Endothelial cell of umbilical vein (primary cell): Measurements from ENCODE around the gene APOBEC3F. TPM values are rescaled to one million over a fixed set of nuclear protein-coding genes. Genes with fewer than 3 reads are reported as not detected.
"Not testable (repeated sequence)": the region's sequence is repeated elsewhere in the genome, so short reads cannot be mapped to it uniquely, and the experiment has no call there.

Experiments used
- BruUV-seq: library from RNA; stranded (reverse); fragments of 400-500 nt; replicated peaks from 2 replicates; lab custom pipeline; 2021; lab: Mats Ljungman, UMichigan
- CTCF ChIA-PET: fragments of 300-600, 350-600 bp; sonication (Branson Sonifier 250); formaldehyde crosslinking; loops from one replicate; lab custom pipeline; 2021; ENCODE audit warnings: antibody characterized with exemption, inconsistent platforms; lab: Charles Lee
- POLR2A ChIA-PET: fragments of 300-600, 350-600 bp; sonication (Branson Sonifier 250); formaldehyde crosslinking; loops from one replicate; lab custom pipeline; 2021; ENCODE audit warnings: antibody characterized with exemption, inconsistent platforms; lab: Charles Lee
- DNase-seq: peaks from one replicate; pipeline ENCODE4 v3.0.0-alpha.2; 2011; ENCODE audit warnings: low read depth, low spot score
- FAIRE-seq: peaks from 2 replicates; lab custom pipeline; 2011; peaks lifted over from hg19 to GRCh38; lab: Jason Lieb, UNC
- H2AFZ ChIP-seq: 2 replicates; pipeline ENCODE4 v1.6.0; 2012; ENCODE audit warnings: low read depth, low read length, control low read depth, inconsistent platforms
- H3K27ac ChIP-seq: 2 replicates; pipeline ENCODE4 v1.5.1; 2011; ENCODE audit warnings: low read depth, mild to moderate bottlenecking, control low read depth, low read length, moderate library complexity; ENCODE audit not compliant: insufficient read depth
- H3K27me3 ChIP-seq, 2 experiments: 2 replicates each; pipeline versions ENCODE4 v1.6.0 to v1.6.1; 2011; ENCODE audit warnings: low read length in 2 of 2, mixed read lengths in 1 of 2; ENCODE audit not compliant: control insufficient read depth in 2 of 2, insufficient read depth in 2 of 2
- H3K36me3 ChIP-seq, 2 experiments: 2 replicates in 1 of 2; 3 replicates in 1 of 2; pipeline ENCODE4 v1.5.1; 2011; ENCODE audit warnings: low read length in 2 of 2, mild to moderate bottlenecking in 1 of 2, moderate library complexity in 1 of 2; ENCODE audit not compliant: control insufficient read depth in 2 of 2, insufficient read depth in 2 of 2; ENCODE audit errors: extremely low read depth in 1 of 2
- H3K4me1 ChIP-seq: 3 replicates; pipeline ENCODE4 v1.5.1; 2011; ENCODE audit warnings: mild to moderate bottlenecking, low read length; ENCODE audit not compliant: control insufficient read depth, insufficient read depth; ENCODE audit errors: extremely low read depth
- H3K4me2 ChIP-seq: 2 replicates; pipeline ENCODE4 v1.6.1; 2011; ENCODE audit warnings: low read length, control low read depth, mixed read lengths; ENCODE audit not compliant: insufficient read depth
- H3K4me3 ChIP-seq, 3 experiments: fragments of 200-600 bp in 1 of 3; sonication (generic), shearing (Covaris generic) in 1 of 3; replicated peaks in 1 of 3; 2 replicates each; pipeline ENCODE4 v1.5.1; 2011 to 2016; ENCODE audit warnings: control low read depth in 3 of 3, low read length in 3 of 3, mild to moderate bottlenecking in 2 of 3, inconsistent platforms in 1 of 3, low read depth in 1 of 3, moderate library complexity in 1 of 3; ENCODE audit not compliant: insufficient read depth in 1 of 3
- H3K79me2 ChIP-seq: 2 replicates; pipeline ENCODE4 v1.6.0; 2012; ENCODE audit warnings: low read length, inconsistent platforms; ENCODE audit not compliant: control insufficient read depth, insufficient read depth
- H3K9ac ChIP-seq: replicated peaks from 2 replicates; pipeline ENCODE3; 2011; ENCODE audit warnings: low read length, control low read depth; ENCODE audit not compliant: insufficient read depth; ENCODE audit errors: extremely low read depth
- H3K9me1 ChIP-seq: replicated peaks from 3 replicates; pipeline ENCODE4 v1.6.0; 2011; ENCODE audit warnings: mild to moderate bottlenecking, low read length; ENCODE audit not compliant: control insufficient read depth, insufficient read depth; ENCODE audit errors: extremely low read depth
- H3K9me3 ChIP-seq: replicated peaks from 2 replicates; pipeline ENCODE4 v1.5.1; 2012; ENCODE audit warnings: low read length, inconsistent platforms; ENCODE audit not compliant: control insufficient read depth, insufficient read depth
- H4K20me1 ChIP-seq: replicated peaks from 2 replicates; pipeline ENCODE3; 2011; ENCODE audit warnings: mild to moderate bottlenecking, low read length; ENCODE audit not compliant: control insufficient read depth, insufficient read depth; ENCODE audit errors: extremely low read depth
- EZH2 ChIP-seq: IDR thresholded peaks from 2 replicates; pipeline ENCODE4 v1.6.1; 2012; ENCODE audit warnings: borderline replicate concordance, low read depth, mild to moderate bottlenecking, moderate library complexity, low read length, inconsistent platforms; ENCODE audit not compliant: severe bottlenecking
- FOS ChIP-seq: IDR thresholded peaks from 2 replicates; pipeline ENCODE4 v1.6.1; 2011; ENCODE audit warnings: mild to moderate bottlenecking, low read length, moderate library complexity, borderline replicate concordance; ENCODE audit not compliant: insufficient read depth
- GATA2 ChIP-seq: IDR thresholded peaks from 2 replicates; pipeline ENCODE4 v1.7.0; 2011; ENCODE audit warnings: low read depth, mild to moderate bottlenecking, moderate library complexity, mixed read lengths, low read length; ENCODE audit not compliant: insufficient read length, insufficient read depth
- JUN ChIP-seq: IDR thresholded peaks from 2 replicates; pipeline ENCODE4 v1.6.1; 2011; ENCODE audit warnings: borderline replicate concordance, low read depth; ENCODE audit not compliant: insufficient read length, insufficient read depth
- MYC ChIP-seq: IDR thresholded peaks from one replicate; pipeline ENCODE4 v1.6.1; 2011; ENCODE audit warnings: mild to moderate bottlenecking, low read depth, low read length
- POLR2A ChIP-seq: IDR thresholded peaks from 2 replicates; pipeline ENCODE4 v1.6.1; 2012; ENCODE audit warnings: low read depth, mild to moderate bottlenecking, control low read depth, low read length
- POLR2AphosphoS5 ChIP-seq: IDR thresholded peaks from 2 replicates; pipeline ENCODE4 v1.6.1; 2012; ENCODE audit warnings: low read depth, mild to moderate bottlenecking, control low read depth, low read length, moderate library complexity; ENCODE audit not compliant: insufficient read depth
- dilution Hi-C: fragments of 300-500 bp; cut with MboI; formaldehyde crosslinking; loops from one replicate; pipeline ENCODE4 v1.15.0; 2019; ENCODE audit warnings: low sequenced_read_pairs; ENCODE audit not compliant: extremely low pct_ligation_motif_present
- intact Hi-C: fragments of 100-400 bp; cut with micrococcal nuclease; formaldehyde crosslinking; loops from one replicate; pipeline ENCODE4 v1.10.0; 2022
- polyA plus RNA-seq, 4 experiments: library from polyadenylated mRNA; depleted of rRNA in 3 of 4; stranded (reverse) in 3 of 4; unstranded in 1 of 4; fragments of >200 nt; gene quantifications; 2 replicates each; pipeline versions ENCODE4 v1.2.1 to v1.2.3, GENCODE V29; 2011 to 2012; ENCODE audit warnings: missing spikeins in 1 of 4
- total RNA-seq: library from RNA; stranded (reverse); gene quantifications from 2 replicates; pipeline ENCODE4 v1.2.3, GENCODE V29; 2021
- TF ChIP-seq, protein P1 (sequence below): IDR thresholded peaks from 2 replicates; pipeline ENCODE4 v1.6.1; 2011; ENCODE audit not compliant: insufficient read depth, insufficient read length
- TF ChIP-seq, protein P2 (sequence below), 2 donors: IDR thresholded peaks; 1 replicate in 1 of 2; 2 replicates in 1 of 2; pipeline ENCODE4 v1.5.1; 2011; ENCODE audit warnings: low read length in 2 of 2, mild to moderate bottlenecking in 2 of 2, moderate library complexity in 2 of 2, control low read depth in 1 of 2, inconsistent platforms in 1 of 2, low read depth in 1 of 2; ENCODE audit not compliant: insufficient read depth in 1 of 2; ENCODE audit errors: extremely low read depth in 1 of 2

APOBEC3F gene
- total and polyA plus RNA-seq, 2 donors (not counting 3 experiments of a cell fraction or from before 2014, with no cell fraction given): 10.2 to 11.0 TPM

GRCh38 chr22:39051844-39052495 is 11.3 kb downstream of the APOBEC3F start:
- H3K9me1 ChIP-seq, H4K20me1 ChIP-seq, DNase-seq, intact Hi-C loops, H3K79me2 ChIP-seq, dilution Hi-C loops, H3K36me3 ChIP-seq, BruUV-seq, H3K9me3 ChIP-seq, H3K27ac ChIP-seq, CTCF ChIA-PET, POLR2A ChIA-PET, FAIRE-seq, H3K4me1 ChIP-seq, H3K9ac ChIP-seq, H2AFZ ChIP-seq, H3K27me3 ChIP-seq, H3K4me2 ChIP-seq, H3K4me3 ChIP-seq: not testable (repeated sequence)

DNA sequence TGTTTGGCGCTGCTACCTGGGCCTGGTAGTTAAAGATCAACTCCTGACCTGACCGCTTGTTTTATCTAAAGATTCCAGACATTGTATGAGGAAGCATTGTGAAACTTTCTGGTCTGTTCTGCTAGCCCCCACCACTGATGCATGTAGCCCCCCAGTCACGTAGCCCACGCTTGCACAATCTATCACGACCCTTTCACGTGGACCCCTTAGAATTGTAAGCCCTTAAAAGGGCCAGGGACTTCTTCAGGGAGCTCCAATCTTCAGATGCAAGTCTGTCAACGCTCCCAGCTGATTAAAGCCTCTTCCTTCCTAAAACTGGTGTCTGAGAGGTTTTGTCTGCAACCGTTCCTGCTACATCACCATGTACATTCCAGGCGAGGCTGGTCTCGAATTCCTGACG is 15.0 kb downstream of the APOBEC3F start:
- Histone ChIP-seq H3K4me3 (no peak overlapping the region), H3K79me2 (no peaks in the 10 kb centered on the region), H4K20me1 (no peaks in the 10 kb centered on the region), H3K4me2 (no peak overlapping the region), H2AFZ (no peak overlapping the region), H3K9me3 (no peaks in the 10 kb centered on the region), H3K27ac (no peak overlapping the region), H3K27me3 (peaks cover 3 to 6% of the 10 kb centered on the region in 2 experiments), H3K9me1 (no peaks in the 10 kb centered on the region), H3K9ac (no peak overlapping the region), H3K4me1 (no peaks in the 10 kb centered on the region), H3K36me3 (no peaks in the 10 kb centered on the region)
- DNase-seq (no peak), FAIRE-seq (no peak)
- no peak for TF ChIP-seq POLR2A
- no peak for TF ChIP-seq JUN
- TF ChIP-seq MYC: no peak
- no peak for TF ChIP-seq POLR2AphosphoS5
- no peak for TF ChIP-seq FOS
- no peak for TF ChIP-seq GATA2
- TF ChIP-seq, protein P1, sequence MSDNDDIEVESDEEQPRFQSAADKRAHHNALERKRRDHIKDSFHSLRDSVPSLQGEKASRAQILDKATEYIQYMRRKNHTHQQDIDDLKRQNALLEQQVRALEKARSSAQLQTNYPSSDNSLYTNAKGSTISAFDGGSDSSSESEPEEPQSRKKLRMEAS: no peak
- no peak for TF ChIP-seq EZH2
- TF ChIP-seq, protein P2, sequence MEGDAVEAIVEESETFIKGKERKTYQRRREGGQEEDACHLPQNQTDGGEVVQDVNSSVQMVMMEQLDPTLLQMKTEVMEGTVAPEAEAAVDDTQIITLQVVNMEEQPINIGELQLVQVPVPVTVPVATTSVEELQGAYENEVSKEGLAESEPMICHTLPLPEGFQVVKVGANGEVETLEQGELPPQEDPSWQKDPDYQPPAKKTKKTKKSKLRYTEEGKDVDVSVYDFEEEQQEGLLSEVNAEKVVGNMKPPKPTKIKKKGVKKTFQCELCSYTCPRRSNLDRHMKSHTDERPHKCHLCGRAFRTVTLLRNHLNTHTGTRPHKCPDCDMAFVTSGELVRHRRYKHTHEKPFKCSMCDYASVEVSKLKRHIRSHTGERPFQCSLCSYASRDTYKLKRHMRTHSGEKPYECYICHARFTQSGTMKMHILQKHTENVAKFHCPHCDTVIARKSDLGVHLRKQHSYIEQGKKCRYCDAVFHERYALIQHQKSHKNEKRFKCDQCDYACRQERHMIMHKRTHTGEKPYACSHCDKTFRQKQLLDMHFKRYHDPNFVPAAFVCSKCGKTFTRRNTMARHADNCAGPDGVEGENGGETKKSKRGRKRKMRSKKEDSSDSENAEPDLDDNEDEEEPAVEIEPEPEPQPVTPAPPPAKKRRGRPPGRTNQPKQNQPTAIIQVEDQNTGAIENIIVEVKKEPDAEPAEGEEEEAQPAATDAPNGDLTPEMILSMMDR (IDR thresholded peaks at IDR 0.05; ENCODE audit: extremely low read depth in 1 of 2, insufficient read depth in 1 of 2, low read depth in 1 of 2, low read length in 2 of 2): no peak
- ChIA-PET POLR2A (no interaction called here), CTCF (interaction anchor here (0.9 kb wide), 1 partner anchor 13 kb away, joined by 3 read pairs; no protein-coding TSS in a partner anchor)
- dilution Hi-C loops (no loop called here), intact Hi-C loops (no loop called here)
- BruUV-seq: no TSS peak

DNA sequence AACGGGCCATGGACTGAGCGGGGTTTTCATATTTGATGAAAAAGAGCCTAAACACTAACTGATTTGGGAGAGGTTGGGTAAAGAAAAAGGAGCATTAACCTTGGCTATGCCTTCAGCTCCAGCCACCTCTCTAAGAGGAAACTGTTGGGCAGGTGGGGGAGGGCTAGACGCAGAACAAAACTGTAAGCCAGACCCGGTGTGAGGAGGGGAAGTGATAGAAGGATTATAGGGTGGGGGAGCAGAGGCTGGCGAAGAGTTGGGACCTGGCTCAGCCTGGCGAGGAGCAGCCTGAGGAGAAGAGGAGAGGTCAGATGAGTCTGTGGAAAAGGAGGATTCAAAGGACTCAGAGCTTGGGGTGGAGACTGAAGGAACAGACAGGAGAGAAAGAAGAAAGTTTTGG is 20.6 kb downstream of the APOBEC3F start:
- POLR2A ChIA-PET, intact Hi-C loops, H2AFZ ChIP-seq, H3K36me3 ChIP-seq, H3K79me2 ChIP-seq, H3K27ac ChIP-seq, H3K9me1 ChIP-seq, H3K27me3 ChIP-seq, H3K4me2 ChIP-seq, FAIRE-seq, H3K4me3 ChIP-seq, BruUV-seq, H4K20me1 ChIP-seq, CTCF ChIA-PET, H3K9me3 ChIP-seq, H3K4me1 ChIP-seq, DNase-seq, dilution Hi-C loops, H3K9ac ChIP-seq: not testable (repeated sequence)
